Inferior parietal cortex (tissue), 1 donor: ENCODE data around the gene SHC3.

Experiments
- DNase-seq: peaks from one replicate; pipeline ENCODE4 v3.0.0-alpha.2; 2016; ENCODE audit errors: extremely low spot score

Gene SHC3

DNA sequence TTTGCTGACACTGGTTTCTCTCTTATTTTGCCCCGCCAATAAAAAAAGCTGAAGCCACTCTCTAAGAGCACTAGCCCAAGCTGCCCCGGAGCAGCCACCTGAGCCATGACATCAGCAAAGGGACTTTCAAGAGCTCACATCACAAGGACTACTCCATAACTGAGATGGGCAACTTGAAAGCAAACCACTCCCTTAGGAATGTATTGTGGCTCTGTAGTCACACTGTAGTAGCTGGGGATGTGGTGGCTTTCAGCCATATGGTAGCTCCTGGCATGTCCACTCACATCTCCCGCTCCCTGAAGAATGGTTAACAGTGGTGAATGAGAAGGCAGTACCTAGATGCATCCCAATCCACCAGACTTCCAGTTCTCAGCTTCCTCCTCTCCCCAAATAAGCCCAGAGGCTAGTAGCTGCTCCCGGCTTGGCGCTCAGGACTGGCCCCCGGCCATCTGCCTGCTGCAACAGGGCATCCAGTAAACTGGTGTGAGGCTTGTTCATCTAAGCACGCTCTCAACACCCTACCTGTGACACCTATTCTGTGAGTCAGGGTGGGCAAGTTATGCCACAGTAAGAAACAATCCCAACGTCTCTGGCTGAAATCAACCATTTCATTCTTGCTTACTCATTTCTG lies 123.6 kb downstream of the SHC3 start:
- DNase-seq, result no peak

GRCh38 chr9:89053301-89053700 lies 125.3 kb downstream of the SHC3 start:
- no peak for DNase-seq

DNA sequence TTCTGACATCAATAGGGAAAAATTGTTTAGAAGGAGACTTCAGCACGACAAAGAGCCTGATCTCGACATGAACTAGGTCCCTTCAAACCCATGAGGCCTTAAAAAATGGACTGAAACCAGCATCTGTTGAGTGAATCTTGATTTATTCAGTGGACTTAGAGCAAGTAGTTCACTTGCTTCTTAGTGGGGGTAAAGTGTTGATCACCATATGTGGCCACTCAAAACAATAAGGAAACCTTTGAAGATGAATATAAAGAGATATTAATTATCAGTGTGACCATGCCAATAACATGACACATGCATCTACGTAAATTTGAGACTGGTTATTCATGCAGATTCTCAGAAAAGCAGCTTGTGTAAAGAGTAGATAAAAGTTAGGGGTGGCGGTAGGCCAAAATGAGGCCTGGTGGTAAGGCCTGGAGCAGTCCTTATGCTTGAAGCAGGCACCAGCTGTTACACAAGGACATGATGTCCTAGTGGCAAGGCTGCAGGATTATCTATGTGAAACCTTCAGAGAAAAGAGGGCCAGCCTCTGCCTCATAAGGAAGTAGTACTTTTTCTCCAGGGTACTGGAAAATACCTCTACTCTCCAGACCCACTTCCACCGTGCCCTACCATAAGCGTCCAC lies 126.0 kb downstream of the SHC3 start:
- DNase-seq, result no peak

DNA sequence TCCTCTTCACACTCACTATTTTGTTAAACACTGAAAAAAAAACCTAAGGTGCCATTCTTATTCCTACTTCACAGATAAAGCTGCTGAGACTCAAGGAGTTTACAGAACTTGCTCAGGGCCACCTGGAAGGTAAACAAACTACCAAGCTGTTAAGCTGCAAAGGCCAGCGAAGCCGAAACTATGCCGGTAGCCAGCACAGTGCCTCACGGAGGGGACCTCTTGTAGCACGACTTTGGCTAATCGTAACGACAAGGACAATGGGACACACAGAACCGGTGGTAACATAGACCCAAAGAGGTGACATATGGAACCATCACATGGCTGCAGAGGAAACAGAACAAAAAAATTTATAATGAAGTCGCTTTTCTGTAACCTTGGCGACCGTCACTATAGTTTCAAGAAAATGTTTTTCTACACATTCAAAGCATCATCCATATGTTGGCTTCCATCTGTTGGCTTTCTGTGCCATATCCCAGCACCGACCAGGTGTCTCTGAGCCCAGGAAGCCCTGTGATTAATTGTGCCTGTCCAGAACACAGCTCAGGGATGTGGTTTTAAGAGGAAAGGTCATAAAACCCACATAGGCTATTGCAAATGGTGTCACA lies 127.1 kb downstream of the SHC3 start:
- DNase-seq, result no peak

DNA sequence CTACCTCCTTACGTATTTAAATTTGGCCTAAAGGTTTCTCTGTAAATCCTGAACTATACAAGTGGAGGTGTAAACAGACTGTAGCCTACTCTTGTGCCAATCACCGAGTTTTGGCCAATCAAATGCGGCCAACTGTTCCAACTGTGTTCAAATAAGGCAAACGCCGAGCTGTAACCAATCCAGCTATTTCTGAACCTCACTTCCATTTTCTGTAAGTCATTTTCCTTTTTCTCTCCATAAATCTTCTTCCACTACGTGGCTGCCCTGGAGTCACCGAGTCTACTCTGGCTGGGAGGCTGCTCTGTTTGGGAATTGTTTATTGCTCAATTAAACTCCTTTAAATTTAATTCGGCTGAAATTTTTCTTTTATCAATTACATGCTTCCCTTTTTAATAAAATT lies 129.0 kb downstream of the SHC3 start:
- DNase-seq, result no peak

DNA sequence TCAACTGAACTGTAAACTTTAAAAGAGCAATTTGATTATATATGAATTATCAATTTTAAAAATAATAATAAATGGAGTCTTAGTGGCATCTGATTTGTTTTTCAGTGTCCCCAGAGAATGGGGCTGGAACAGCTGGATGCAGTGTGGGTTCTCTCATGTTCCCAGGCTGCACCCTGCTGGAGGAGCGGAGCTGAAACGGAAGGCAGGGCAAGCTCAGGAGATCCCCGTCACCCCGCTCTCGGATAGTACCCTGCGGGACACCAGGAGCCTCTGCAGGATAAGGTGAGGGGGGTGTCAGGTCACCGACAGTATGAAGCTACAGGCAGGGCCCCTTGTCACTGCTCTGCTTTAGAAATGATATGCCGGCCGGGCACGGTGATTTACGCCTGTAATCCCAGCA lies 130.0 kb downstream of the SHC3 start:
- DNase-seq, result no peak

- DNase-seq, result no peak
These were observed 131.0 kb downstream of the SHC3 start for GRCh38 chr9:89047667-89048066.

GRCh38 chr9:89046832-89047231 lies 131.8 kb downstream of the SHC3 start:
- DNase-seq, result no peak

- DNase-seq, result no peak
These were observed 133.7 kb downstream of the SHC3 start for GRCh38 chr9:89044881-89045280.

- no peak for DNase-seq
These were observed 134.5 kb downstream of the SHC3 start for GRCh38 chr9:89044104-89044503.

DNA sequence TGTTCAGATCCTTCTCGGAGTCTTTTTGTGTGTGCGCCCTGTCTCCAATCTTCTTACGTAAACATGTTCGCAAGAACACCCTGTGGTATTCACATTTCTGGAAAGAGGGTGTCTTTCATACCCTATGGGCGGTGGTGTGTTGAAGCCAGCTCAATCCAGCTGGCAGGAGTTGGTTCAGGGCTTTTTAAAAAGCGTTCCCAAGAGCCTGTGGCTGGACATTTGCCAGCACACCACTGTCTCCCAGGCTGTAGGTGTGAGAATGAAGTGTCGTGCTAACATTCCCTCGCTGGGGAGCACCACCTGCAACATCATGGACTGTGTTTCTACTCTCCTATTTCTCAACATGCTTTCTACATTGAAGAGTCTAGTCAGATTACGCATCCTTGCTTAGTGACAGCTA lies 135.6 kb downstream of the SHC3 start:
- DNase-seq, result peak; percentile 71

- DNase-seq, result no peak
These were observed 139.0 kb downstream of the SHC3 start for GRCh38 chr9:89039664-89040063.

DNA sequence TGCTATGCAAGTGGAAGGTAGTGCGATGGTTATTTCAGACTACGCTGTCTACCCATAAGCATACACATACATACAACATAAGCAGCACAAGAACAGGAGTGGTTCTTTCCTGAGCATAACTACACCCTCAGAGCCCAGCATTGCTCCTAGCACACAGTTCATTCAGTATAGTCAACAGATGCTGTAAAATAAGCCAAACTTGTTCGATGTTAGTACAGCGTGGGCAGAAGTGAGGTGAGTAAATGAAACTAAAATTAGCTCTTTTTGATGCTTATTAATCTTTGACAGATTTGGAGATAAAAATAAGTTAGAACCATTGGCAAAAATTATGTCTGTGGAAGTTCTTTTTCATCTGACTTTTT lies 139.5 kb downstream of the SHC3 start:
- DNase-seq, result no peak

- DNase-seq, result peak; percentile 84
These were observed 140.1 kb downstream of the SHC3 start for GRCh38 chr9:89038382-89039103.

DNA sequence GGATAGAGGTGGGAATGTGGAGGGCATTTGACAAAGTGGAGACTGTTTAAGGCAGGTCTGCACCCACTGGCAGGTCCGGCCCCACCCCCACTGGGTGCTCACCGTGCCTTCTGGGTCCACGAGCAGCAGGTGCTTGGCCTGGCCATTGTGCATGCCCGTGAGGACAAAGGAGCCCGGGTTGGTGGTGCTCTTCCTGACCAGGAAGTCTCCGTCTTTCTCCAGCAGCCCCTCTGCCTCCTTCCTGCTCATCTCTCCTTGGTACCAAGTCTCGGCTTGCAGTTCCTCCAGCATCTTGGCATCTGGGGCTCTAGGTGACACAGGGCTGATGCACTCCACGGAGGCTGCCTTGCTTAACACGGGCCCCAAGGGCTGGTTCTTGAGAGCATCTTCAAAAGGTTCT lies 140.7 kb downstream of the SHC3 start:
- no peak for DNase-seq

GRCh38 chr9:89037346-89037745 lies 141.3 kb downstream of the SHC3 start:
- DNase-seq, result no peak

- DNase-seq, result no peak
These were observed 141.7 kb downstream of the SHC3 start for GRCh38 chr9:89036891-89037290.

GRCh38 chr9:89036383-89036782 lies 142.2 kb downstream of the SHC3 start:
- DNase-seq, result peak; percentile 19

DNA sequence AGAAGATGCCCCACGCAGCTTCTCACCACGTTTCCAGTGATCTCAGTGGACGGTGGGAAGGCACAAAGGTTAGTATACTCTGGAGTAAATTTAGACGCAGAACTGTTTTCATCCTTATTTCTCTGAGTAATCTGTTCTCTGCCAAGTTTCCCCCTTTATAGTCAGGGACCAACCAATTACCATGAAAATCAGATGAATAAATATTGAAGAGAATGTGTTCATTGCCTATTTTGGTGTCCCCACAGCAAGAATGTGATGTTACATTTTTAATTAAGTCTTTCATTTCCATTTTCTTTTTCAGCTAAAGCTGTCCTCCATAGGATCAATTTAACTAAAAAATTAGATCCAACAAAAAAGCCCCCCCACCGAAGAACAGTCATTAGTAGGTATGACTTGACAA lies 146.0 kb downstream of the SHC3 start:
- no peak for DNase-seq

GRCh38 chr9:89032173-89032572 lies 146.4 kb downstream of the SHC3 start:
- no peak for DNase-seq

- no peak for DNase-seq
These were observed 148.8 kb downstream of the SHC3 start for GRCh38 chr9:89029788-89030187.

DNA sequence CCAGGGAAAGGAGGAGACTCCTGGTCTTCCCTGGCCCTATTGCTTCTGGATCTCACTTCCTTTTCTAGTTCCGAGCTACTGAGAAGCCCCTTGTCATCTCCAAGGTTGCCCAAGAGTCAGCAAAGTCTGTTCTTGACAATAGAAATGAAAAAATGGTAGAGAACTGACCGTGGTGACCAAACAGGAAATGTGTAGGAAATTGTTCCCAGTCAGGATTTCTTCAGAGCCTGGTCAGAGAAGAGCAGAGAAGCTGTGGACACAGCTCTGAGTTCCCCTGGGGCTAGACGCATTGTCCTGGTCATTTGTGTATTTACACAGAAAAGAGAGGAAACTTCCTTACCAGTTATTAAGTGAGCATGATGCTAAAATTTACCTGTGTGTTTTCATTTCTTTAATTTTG lies 151.7 kb downstream of the SHC3 start:
- DNase-seq, result no peak

DNA sequence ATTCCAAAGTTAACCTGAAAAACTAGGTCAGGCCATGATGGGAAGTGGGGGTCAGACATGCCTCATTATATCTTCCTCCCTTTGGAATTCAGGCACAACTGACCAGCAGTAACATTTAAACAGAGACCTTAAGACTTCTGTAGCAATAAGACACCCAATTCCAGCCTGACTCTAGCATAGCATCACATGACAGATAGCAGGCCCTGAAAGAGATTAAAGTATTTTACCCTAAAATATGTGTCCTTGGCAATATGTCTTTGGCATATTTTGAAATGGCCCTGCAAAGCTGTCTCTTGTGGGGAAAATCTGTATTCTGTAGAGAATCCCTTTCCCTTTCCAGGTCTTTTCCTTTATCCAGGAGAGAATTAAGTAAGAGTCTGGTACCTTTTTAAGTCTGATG lies 153.1 kb downstream of the SHC3 start:
- DNase-seq, result no peak
